ENCODE measurements around the gene RPTOR.

RPTOR gene

DNA sequence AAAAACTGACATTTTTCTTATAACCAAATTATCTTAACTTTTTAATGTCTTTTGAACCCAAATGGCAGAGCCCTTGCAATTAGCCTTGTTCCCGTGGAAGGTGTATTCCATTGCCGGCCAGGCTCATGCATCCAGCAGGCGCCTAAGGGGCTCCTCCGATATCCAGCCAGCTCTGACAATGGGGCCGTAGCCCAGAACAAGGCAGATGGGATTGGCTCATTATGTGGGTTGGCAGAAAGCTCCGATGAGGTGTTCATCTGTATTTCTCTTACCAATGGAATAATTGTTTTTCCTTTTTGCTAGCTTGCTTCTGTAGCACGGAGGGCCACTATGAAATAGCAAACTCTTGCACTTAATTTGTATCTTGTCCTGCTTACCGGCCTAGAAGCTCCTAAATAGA is 238.8 kb downstream of the RPTOR start:
- no peak for DNase-seq (ENCODE audit: low read depth in 1 of 2, low spot score in 1 of 2)
- no peaks in the 10 kb centered on the region for H3K27me3 ChIP-seq (ENCODE audit: insufficient read depth, poor library complexity, severe bottlenecking)
- no peak for TF ChIP-seq GABPA (IDR thresholded peaks at IDR 0.05; ENCODE audit: low read depth)
- TF ChIP-seq, protein P1, sequence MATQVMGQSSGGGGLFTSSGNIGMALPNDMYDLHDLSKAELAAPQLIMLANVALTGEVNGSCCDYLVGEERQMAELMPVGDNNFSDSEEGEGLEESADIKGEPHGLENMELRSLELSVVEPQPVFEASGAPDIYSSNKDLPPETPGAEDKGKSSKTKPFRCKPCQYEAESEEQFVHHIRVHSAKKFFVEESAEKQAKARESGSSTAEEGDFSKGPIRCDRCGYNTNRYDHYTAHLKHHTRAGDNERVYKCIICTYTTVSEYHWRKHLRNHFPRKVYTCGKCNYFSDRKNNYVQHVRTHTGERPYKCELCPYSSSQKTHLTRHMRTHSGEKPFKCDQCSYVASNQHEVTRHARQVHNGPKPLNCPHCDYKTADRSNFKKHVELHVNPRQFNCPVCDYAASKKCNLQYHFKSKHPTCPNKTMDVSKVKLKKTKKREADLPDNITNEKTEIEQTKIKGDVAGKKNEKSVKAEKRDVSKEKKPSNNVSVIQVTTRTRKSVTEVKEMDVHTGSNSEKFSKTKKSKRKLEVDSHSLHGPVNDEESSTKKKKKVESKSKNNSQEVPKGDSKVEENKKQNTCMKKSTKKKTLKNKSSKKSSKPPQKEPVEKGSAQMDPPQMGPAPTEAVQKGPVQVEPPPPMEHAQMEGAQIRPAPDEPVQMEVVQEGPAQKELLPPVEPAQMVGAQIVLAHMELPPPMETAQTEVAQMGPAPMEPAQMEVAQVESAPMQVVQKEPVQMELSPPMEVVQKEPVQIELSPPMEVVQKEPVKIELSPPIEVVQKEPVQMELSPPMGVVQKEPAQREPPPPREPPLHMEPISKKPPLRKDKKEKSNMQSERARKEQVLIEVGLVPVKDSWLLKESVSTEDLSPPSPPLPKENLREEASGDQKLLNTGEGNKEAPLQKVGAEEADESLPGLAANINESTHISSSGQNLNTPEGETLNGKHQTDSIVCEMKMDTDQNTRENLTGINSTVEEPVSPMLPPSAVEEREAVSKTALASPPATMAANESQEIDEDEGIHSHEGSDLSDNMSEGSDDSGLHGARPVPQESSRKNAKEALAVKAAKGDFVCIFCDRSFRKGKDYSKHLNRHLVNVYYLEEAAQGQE (IDR thresholded peaks at IDR 0.05; ENCODE audit: insufficient replicate concordance, low read depth): no peak
- H3K27ac ChIP-seq (replicated peaks): no peak overlapping the region
- no peak overlapping the region for H3K4me3 ChIP-seq (replicated peaks; ENCODE audit: insufficient read depth, low read length)

DNA sequence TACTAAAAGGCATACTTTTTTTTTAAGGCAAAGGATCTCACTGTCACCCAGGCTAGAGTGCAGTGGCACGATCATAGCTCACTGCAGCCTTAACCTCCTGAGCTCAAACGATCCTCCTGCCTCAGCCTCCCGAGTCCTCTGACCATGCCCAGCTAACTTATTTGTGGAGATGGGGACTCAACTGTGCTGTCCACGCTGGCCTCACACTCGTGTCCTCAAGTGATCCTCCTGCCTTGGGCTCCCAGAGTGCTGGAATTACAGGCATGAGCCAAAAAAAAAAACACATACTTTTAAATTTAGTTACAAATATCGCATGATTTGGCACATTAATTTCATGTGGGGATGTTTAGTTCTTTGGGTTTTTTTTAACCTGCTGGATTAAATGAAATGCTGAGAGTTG is 239.3 kb downstream of the RPTOR start:
- H3K4me3 ChIP-seq (replicated peaks; ENCODE audit: insufficient read depth, low read length): no peak overlapping the region
- TF ChIP-seq GABPA (IDR thresholded peaks at IDR 0.05; ENCODE audit: low read depth) (no peak), SPI1 (IDR thresholded peaks at IDR 0.05; ENCODE audit: borderline replicate concordance, low read depth) (no peak), POLR2AphosphoS5 (IDR thresholded peaks at IDR 0.05; ENCODE audit: low read depth) (no peak)
- TF ChIP-seq, protein P2, sequence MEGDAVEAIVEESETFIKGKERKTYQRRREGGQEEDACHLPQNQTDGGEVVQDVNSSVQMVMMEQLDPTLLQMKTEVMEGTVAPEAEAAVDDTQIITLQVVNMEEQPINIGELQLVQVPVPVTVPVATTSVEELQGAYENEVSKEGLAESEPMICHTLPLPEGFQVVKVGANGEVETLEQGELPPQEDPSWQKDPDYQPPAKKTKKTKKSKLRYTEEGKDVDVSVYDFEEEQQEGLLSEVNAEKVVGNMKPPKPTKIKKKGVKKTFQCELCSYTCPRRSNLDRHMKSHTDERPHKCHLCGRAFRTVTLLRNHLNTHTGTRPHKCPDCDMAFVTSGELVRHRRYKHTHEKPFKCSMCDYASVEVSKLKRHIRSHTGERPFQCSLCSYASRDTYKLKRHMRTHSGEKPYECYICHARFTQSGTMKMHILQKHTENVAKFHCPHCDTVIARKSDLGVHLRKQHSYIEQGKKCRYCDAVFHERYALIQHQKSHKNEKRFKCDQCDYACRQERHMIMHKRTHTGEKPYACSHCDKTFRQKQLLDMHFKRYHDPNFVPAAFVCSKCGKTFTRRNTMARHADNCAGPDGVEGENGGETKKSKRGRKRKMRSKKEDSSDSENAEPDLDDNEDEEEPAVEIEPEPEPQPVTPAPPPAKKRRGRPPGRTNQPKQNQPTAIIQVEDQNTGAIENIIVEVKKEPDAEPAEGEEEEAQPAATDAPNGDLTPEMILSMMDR (IDR thresholded peaks at IDR 0.05; ENCODE audit: insufficient read depth, low read length): no peak
- TF ChIP-seq, protein P1 (IDR thresholded peaks at IDR 0.05; ENCODE audit: insufficient replicate concordance, low read depth): no peak
- no peak overlapping the region for H3K27ac ChIP-seq (replicated peaks)

DNA sequence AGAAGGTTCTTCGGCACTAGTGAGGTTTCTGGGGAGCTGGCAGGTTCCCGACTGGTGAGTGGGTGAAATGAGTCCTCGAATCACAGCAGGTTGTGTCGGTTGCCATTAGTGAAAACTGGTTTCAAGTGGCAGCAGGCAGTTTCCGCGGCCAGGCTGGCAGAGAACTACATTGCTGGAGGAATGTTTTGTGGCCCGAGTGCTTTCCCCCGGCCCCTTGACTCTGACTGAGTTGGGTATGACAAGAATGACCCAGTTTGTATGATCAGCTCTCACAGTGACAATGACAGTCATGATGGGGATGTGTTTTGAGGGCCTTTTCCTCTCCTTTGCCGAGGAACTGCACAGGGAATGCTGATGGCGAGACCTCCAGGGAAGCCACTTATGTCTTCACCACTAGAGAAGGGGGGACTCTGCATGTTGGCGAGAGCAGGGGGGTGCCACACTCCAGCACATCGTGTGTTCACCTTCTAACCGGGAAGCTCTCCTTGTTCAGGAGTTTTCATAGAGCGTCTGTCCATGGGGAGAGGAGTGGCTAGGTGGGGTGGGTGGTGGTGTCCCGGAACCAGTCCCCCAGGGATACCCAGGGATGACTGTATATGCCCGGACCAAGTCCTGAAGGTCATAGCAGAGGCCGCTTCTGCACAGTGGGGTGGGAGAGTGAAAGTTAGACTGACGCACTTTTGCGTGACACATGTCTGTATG is 241.0 kb downstream of the RPTOR start:
- no peak overlapping the region for H3K27ac ChIP-seq (replicated peaks)
- no peak overlapping the region for H3K4me3 ChIP-seq (replicated peaks; ENCODE audit: insufficient read depth, low read length)
- no peaks in the 10 kb centered on the region for H3K27me3 ChIP-seq (ENCODE audit: insufficient read depth, poor library complexity, severe bottlenecking)
- DNase-seq (ENCODE audit: low read depth in 1 of 2, low spot score in 1 of 2): no peak
- TF ChIP-seq SPI1 (IDR thresholded peaks at IDR 0.05; ENCODE audit: borderline replicate concordance, low read depth) (no peak), POLR2AphosphoS5 (IDR thresholded peaks at IDR 0.05; ENCODE audit: low read depth) (no peak), GABPA (IDR thresholded peaks at IDR 0.05; ENCODE audit: low read depth) (no peak)
- TF ChIP-seq, protein P2 (IDR thresholded peaks at IDR 0.05; ENCODE audit: insufficient read depth, low read length): no peak
- TF ChIP-seq, protein P1 (IDR thresholded peaks at IDR 0.05; ENCODE audit: insufficient replicate concordance, low read depth): no peak

More for the DNA sequence above, 239.3 kb downstream of the RPTOR start:
- DNase-seq (ENCODE audit: low read depth in 1 of 2, low spot score in 1 of 2): no peak
- H3K27me3 ChIP-seq (ENCODE audit: insufficient read depth, poor library complexity, severe bottlenecking): no peaks in the 10 kb centered on the region
